Mesenchymal stem cell (in vitro differentiated cells and primary cell): ENCODE data around the gene ACVRL1.
A peak's percentile ranks its signal among the peaks of the same experiment; 100 is the strongest.

Source experiments
- DNase-seq: peaks from one replicate; pipeline ENCODE4 v3.0.0-alpha.2; 2013
- H2AFZ ChIP-seq: one replicate; pipeline ENCODE4 v1.6.1; 2013; ENCODE audit warnings: low read depth, mild to moderate bottlenecking, control low read depth, inconsistent platforms, low read length, moderate library complexity
- H2AK5ac ChIP-seq: 2 replicates; pipeline ENCODE4 v1.6.1; 2013; ENCODE audit warnings: low read length, moderate library complexity, mild to moderate bottlenecking, inconsistent platforms; ENCODE audit not compliant: severe bottlenecking
- H2BK120ac ChIP-seq: one replicate; pipeline ENCODE4 v1.6.1; 2013; ENCODE audit warnings: low read depth, mild to moderate bottlenecking, inconsistent platforms, low read length, moderate library complexity
- H2BK12ac ChIP-seq, 2 experiments: one replicate each; pipeline ENCODE4 v1.6.1; 2013; ENCODE audit warnings: inconsistent platforms in 2 of 2, low read length in 2 of 2, mild to moderate bottlenecking in 2 of 2, moderate library complexity in 2 of 2, control low read depth in 1 of 2
- H2BK15ac ChIP-seq: one replicate; pipeline ENCODE4 v1.6.1; 2013; ENCODE audit warnings: mild to moderate bottlenecking, low read depth, inconsistent platforms; ENCODE audit not compliant: poor library complexity, severe bottlenecking
- H2BK5ac ChIP-seq: 2 replicates; pipeline ENCODE4 v1.6.1; 2013; ENCODE audit warnings: low read depth, mild to moderate bottlenecking, low read length, control low read depth, inconsistent platforms; ENCODE audit not compliant: poor library complexity, severe bottlenecking
- H3K14ac ChIP-seq, 2 experiments: one replicate each; pipeline ENCODE4 v1.6.1; 2013; ENCODE audit warnings: inconsistent platforms in 2 of 2, low read length in 2 of 2, control low read depth in 1 of 2, mild to moderate bottlenecking in 1 of 2, moderate library complexity in 1 of 2
- H3K18ac ChIP-seq, 2 experiments: one replicate each; pipeline ENCODE4 v1.6.1; 2013; ENCODE audit warnings: inconsistent platforms in 2 of 2, low read length in 2 of 2, control low read depth in 1 of 2, low read depth in 1 of 2, mild to moderate bottlenecking in 1 of 2
- H3K23ac ChIP-seq, 2 experiments: one replicate each; pipeline ENCODE4 v1.6.1; 2013; ENCODE audit warnings: inconsistent platforms in 2 of 2, low read length in 2 of 2, mild to moderate bottlenecking in 2 of 2, moderate library complexity in 2 of 2, control low read depth in 1 of 2
- H3K27ac ChIP-seq: 2 replicates; pipeline ENCODE4 v1.5.1; 2013; ENCODE audit warnings: mild to moderate bottlenecking, moderate library complexity, low read length, control low read depth, inconsistent platforms; ENCODE audit not compliant: poor library complexity, severe bottlenecking
- H3K27me3 ChIP-seq, 2 experiments: 2 replicates each; pipeline versions ENCODE4 v1.6.1 to v1.7.0; 2013; ENCODE audit warnings: low read length in 2 of 2, mild to moderate bottlenecking in 2 of 2, moderate library complexity in 2 of 2, control low read depth in 1 of 2, inconsistent platforms in 1 of 2; ENCODE audit not compliant: control insufficient read depth in 1 of 2, insufficient read depth in 1 of 2
- H3K36me3 ChIP-seq, 2 experiments: 2 replicates each; pipeline versions ENCODE4 v1.6.1 to v1.7.0; 2013; ENCODE audit warnings: low read length in 2 of 2, control low read depth in 1 of 2, inconsistent platforms in 1 of 2, low read depth in 1 of 2, mild to moderate bottlenecking in 1 of 2; ENCODE audit not compliant: insufficient read depth in 2 of 2, control insufficient read depth in 1 of 2
- H3K4ac ChIP-seq, 2 experiments: one replicate each; pipeline ENCODE4 v1.6.1; 2013; ENCODE audit warnings: inconsistent platforms in 2 of 2, low read length in 2 of 2, mild to moderate bottlenecking in 2 of 2, moderate library complexity in 2 of 2, control low read depth in 1 of 2, low read depth in 1 of 2
- H3K4me1 ChIP-seq: 2 replicates; pipeline ENCODE4 v1.6.1; 2013; ENCODE audit warnings: low read depth, low read length, control low read depth; ENCODE audit not compliant: control insufficient read depth, insufficient read depth
- H3K4me2 ChIP-seq: 2 replicates; pipeline ENCODE4 v1.6.1; 2013; ENCODE audit warnings: low read length, mild to moderate bottlenecking, inconsistent platforms; ENCODE audit not compliant: poor library complexity, severe bottlenecking
- H3K4me3 ChIP-seq, 2 experiments: 2 replicates each; pipeline versions ENCODE4 v1.5.1 to v1.7.0; 2013; ENCODE audit warnings: low read length in 2 of 2, mild to moderate bottlenecking in 2 of 2, control low read depth in 1 of 2, low read depth in 1 of 2; ENCODE audit not compliant: insufficient read depth in 1 of 2
- H3K79me1 ChIP-seq: replicated peaks from 2 replicates; pipeline ENCODE4 v1.6.1; 2013; ENCODE audit warnings: mild to moderate bottlenecking, control low read depth, low read length, inconsistent platforms; ENCODE audit not compliant: poor library complexity, severe bottlenecking
- H3K9ac ChIP-seq: 2 replicates; pipeline ENCODE4 v1.7.0; 2013; ENCODE audit warnings: mild to moderate bottlenecking, low read length, moderate library complexity
- H3K9me3 ChIP-seq: 2 replicates; pipeline ENCODE4 v1.7.0; 2013; ENCODE audit warnings: mild to moderate bottlenecking, low read length; ENCODE audit not compliant: control insufficient read depth
- H4K8ac ChIP-seq: one replicate; pipeline ENCODE4 v1.6.1; 2013; ENCODE audit warnings: inconsistent platforms, mild to moderate bottlenecking, low read length, moderate library complexity
- H4K91ac ChIP-seq: one replicate; pipeline ENCODE4 v1.6.1; 2013; ENCODE audit warnings: mild to moderate bottlenecking, low read length, inconsistent platforms
- WGBS: methylation state at CpG from one replicate; pipeline ENCODE4 v1.1.7; 2013; ENCODE audit warnings: mixed read lengths; 5-methylcytosine and 5-hydroxymethylcytosine counted together

The ACVRL1 gene

DNA sequence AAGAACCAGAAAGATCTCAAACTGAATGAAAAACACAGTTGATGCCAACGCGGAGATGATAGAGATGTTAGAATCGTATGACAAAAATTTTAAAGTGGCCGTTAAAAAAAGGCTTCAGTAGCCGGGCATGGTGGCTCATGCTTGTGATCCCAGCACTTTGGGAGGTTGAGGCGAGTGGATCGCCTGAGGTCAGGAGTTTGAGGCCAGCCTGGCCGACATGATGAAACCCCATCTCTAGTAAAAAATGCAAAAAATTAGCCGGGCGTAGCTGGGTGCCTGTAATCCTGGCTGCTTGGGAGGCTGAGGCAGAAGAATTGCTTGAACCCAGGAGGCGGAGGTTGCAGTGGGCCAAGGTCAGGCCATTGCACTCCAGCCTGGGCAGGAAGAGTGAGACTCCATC is 5.4 kb upstream of the ACVRL1 start:
- H2BK5ac ChIP-seq, result no peak overlapping the region
- H3K27me3 ChIP-seq, result no peaks in the 10 kb centered on the region
- no peak overlapping the region for H3K4me2 ChIP-seq
- peaks cover 7% of the 10 kb centered on the region for H3K4me1 ChIP-seq
- no peak overlapping the region for H2BK12ac ChIP-seq
- no peak overlapping the region for H2BK15ac ChIP-seq
- H2BK120ac ChIP-seq, result no peak overlapping the region
- H2AK5ac ChIP-seq, result no peak overlapping the region
- DNase-seq, result no peak
- H3K27ac ChIP-seq, result no peak overlapping the region
- no peaks in the 10 kb centered on the region for H3K9me3 ChIP-seq
- no peak overlapping the region for H4K91ac ChIP-seq
- no peak overlapping the region for H3K14ac ChIP-seq
- H2AFZ ChIP-seq, result no peak overlapping the region
- H3K18ac ChIP-seq, result no peak overlapping the region
- WGBS, result 97% methylated on average over 10 of the region's 11 CpGs
- H3K4ac ChIP-seq, result no peak overlapping the region
- H4K8ac ChIP-seq, result no peak overlapping the region
- H3K36me3 ChIP-seq, result no peaks in the 10 kb centered on the region
- no peak overlapping the region for H3K4me3 ChIP-seq
- no peaks in the 10 kb centered on the region for H3K79me1 ChIP-seq
- no peak overlapping the region for H3K9ac ChIP-seq
- no peak overlapping the region for H3K23ac ChIP-seq

DNA sequence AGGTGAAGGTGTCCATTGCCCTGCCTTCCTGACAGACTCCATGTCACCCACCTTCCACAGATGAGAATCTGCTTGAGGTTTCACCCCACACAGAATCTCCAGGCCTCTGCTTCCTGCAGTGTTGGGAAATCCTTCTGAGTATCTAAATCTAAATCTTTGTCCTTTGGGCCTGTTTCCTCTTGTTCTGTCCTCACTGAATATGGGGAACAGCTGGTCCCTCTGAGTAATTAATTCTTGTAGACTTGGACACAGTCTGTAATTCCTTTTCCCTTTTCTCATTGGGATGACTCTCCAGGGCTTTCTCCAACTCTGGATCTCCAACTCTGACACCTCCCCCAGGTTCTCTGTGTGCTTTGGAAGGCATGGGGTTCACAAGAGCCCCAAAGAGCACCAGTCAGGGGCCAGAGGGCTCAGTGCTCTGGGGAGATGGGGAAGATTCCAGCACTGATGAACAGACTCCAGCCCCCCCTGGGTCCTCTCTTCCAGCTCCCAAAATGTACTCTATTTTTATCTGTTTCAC is 2.3 kb upstream of the ACVRL1 start:
- Histone ChIP-seq H3K27ac (no peak overlapping the region), H2AFZ (no peak overlapping the region), H3K27me3 (peaks cover 0 to 2% of the 10 kb centered on the region in 2 experiments), H3K4me2 (no peak overlapping the region), H2BK5ac (no peak overlapping the region), H3K9me3 (no peaks in the 10 kb centered on the region), H3K23ac (no peak overlapping the region), H3K4me1 (peaks cover 7% of the 10 kb centered on the region), H3K4ac (peak overlapping the region; percentile 24 to 86), H3K4me3 (peak overlapping the region in 1 of 2 experiments; percentile 58), H2BK15ac (peak overlapping the region; percentile 87), H3K9ac (peak overlapping the region; percentile 95), H2AK5ac (no peak overlapping the region), H3K14ac (no peak overlapping the region), H3K79me1 (no peaks in the 10 kb centered on the region), H4K8ac (no peak overlapping the region), H3K18ac (peak overlapping the region; percentile 76 to 92), H4K91ac (peak overlapping the region; percentile 43), H2BK12ac (peak overlapping the region; percentile 80 to 99), H3K36me3 (peaks cover 0 to 9% of the 10 kb centered on the region in 2 experiments), H2BK120ac (peak overlapping the region; percentile 95)
- DNase-seq, result peak; percentile 90

DNA sequence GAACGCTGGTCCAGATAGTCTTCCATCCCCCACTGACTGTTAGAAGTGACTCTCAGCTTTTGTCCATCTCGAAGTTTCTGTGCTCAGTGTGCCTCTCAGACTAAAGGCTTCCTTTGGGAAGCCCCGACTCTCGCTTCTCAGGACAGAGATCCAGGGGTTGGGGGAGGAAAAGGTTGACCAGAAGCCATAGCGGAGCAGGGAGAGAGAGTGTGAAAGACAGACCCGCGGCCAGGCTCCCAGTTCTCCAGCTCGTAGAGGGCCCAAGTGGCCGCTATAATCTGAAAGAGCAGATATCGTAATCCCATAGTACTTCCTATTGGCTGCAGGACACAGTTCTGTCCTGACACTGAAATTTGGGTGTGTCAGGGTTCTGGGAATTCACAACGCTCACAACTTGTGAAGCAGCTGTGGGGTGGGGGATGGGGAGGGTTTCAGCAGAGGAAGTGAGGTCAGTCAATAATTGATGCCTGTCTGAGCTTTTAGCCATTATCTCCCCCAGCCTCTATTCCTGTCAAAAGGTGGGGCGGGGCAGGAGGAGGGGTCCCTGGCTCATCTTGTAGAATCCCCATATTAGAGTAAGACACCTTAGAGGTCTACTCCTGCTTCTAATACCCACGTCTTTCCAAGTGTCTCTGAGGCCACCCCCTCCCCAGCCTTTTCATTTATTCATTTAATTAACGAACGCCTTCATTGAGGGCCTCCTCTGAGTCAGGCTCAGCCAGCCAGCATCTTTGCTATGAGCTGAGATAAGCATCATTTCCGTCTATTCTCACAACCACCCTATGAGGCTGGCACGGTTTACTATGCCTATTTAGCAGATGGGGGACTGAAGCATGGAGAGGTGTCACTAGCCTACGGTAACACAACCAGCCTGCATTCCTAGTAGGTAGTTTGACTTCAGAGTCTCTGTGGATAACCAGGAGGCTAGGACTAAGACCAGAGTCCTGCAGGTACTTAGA is 1.6 kb upstream of the ACVRL1 start:
- Histone ChIP-seq H3K4ac (peak overlapping the region; percentile 86 to 90), H2AK5ac (no peak overlapping the region), H4K8ac (peak overlapping the region; percentile 98), H2BK12ac (peak overlapping the region; percentile 98 to 99), H3K18ac (peak overlapping the region; percentile 93 to 97), H3K27me3 (peaks cover 0 to 4% of the 10 kb centered on the region in 2 experiments), H2BK120ac (peak overlapping the region; percentile 95), H3K4me2 (no peak overlapping the region), H3K79me1 (no peaks in the 10 kb centered on the region), H3K36me3 (peaks cover 0 to 9% of the 10 kb centered on the region in 2 experiments), H3K27ac (no peak overlapping the region), H3K4me3 (peak overlapping the region in 1 of 2 experiments; percentile 95), H3K14ac (peak overlapping the region in 1 of 2 experiments; percentile 56), H3K4me1 (peaks cover 5% of the 10 kb centered on the region), H2BK15ac (peak overlapping the region; percentile 96), H4K91ac (peak overlapping the region; percentile 99), H2AFZ (no peak overlapping the region), H3K23ac (peak overlapping the region in 1 of 2 experiments; percentile 34), H3K9me3 (no peaks in the 10 kb centered on the region), H2BK5ac (no peak overlapping the region), H3K9ac (peak overlapping the region; percentile 95)
- WGBS, result 39% methylated on average over 17 of the region's 18 CpGs
- DNase-seq, result peak; percentile 91
